ENCODE measurements around the gene AAK1. TPM values are rescaled to one million over a fixed set of nuclear protein-coding genes. Genes with fewer than 3 reads are reported as not detected.

The AAK1 gene
- total RNA-seq, 1 experiment from 2014 or later: 30.6 TPM

DNA sequence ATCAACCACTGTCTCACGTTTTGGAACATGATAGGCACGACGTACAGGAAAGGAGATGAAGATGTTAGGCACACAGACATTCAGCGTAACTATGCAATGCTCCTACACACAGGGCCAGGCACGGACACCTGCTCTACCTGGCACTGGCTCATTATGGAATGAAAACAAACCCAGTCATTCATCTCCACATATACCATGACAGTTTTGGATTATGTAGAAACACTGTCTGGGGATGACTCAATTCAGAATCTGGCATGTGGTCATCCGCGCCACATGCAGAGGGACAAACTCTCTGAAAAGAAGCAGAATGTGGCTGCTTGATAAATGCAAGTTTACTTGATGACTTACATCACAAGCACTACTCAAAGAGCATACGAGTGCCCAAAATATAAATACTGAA, 176.8 kb downstream of the AAK1 start:
- Histone ChIP-seq H3K79me1 (ENCODE audit: insufficient read depth, low read depth, low read length, poor library complexity, severe bottlenecking) (no peaks in the 10 kb centered on the region), H2AK5ac (ENCODE audit: insufficient read length, low read length) (no peak overlapping the region), H3K56ac (ENCODE audit: insufficient read length, low read depth, low read length) (no peak overlapping the region), H3K4me1 (ENCODE audit: insufficient read depth, low read length) (no peaks in the 10 kb centered on the region), H3K14ac (ENCODE audit: insufficient read depth, low read length) (no peak overlapping the region), H3K27me3 (ENCODE audit: insufficient read depth, low read length) (no peaks in the 10 kb centered on the region), H3K27ac (ENCODE audit: insufficient read length, low read depth, low read length) (no peak overlapping the region), H2BK12ac (ENCODE audit: insufficient read length, low read depth, low read length) (no peak overlapping the region), H3K23ac (ENCODE audit: insufficient read length, low read depth, low read length) (no peak overlapping the region), H3K23me2 (ENCODE audit: insufficient read length, low read depth, low read length, poor library complexity, severe bottlenecking) (no peaks in the 10 kb centered on the region), H2BK20ac (ENCODE audit: low read depth, low read length, poor library complexity, severe bottlenecking) (no peak overlapping the region), H3K9ac (ENCODE audit: extremely low read depth, insufficient read length, low read length) (no peak overlapping the region), H2BK15ac (ENCODE audit: low read depth, low read length) (no peak overlapping the region), H3T11ph (ENCODE audit: low read length) (no peak overlapping the region), H2AFZ (ENCODE audit: low read length) (no peak overlapping the region), H3K18ac (ENCODE audit: insufficient read length, low read depth, low read length) (no peak overlapping the region), H3K79me2 (ENCODE audit: insufficient read depth, low read length) (no peaks in the 10 kb centered on the region), H3K9me3 (ENCODE audit: control insufficient read depth, low read depth, low read length) (no peaks in the 10 kb centered on the region), H4K91ac (ENCODE audit: insufficient read length, low read depth, low read length) (no peak overlapping the region), H4K20me1 (ENCODE audit: control insufficient read depth, insufficient read depth, insufficient read length) (no peaks in the 10 kb centered on the region), H3K4me2 (ENCODE audit: insufficient read depth, insufficient read length, low read length) (no peak overlapping the region), H3K4ac (ENCODE audit: low read depth, low read length) (no peak overlapping the region), H2BK120ac (ENCODE audit: low read depth, low read length, poor library complexity, severe bottlenecking) (no peak overlapping the region), H4K5ac (ENCODE audit: insufficient read length, low read depth, low read length) (no peak overlapping the region), H2BK5ac (ENCODE audit: insufficient read length, low read length) (no peak overlapping the region), H4K8ac (replicated peaks; ENCODE audit: insufficient read length, low read depth, low read length) (no peak overlapping the region)
- TF ChIP-seq, protein P1, sequence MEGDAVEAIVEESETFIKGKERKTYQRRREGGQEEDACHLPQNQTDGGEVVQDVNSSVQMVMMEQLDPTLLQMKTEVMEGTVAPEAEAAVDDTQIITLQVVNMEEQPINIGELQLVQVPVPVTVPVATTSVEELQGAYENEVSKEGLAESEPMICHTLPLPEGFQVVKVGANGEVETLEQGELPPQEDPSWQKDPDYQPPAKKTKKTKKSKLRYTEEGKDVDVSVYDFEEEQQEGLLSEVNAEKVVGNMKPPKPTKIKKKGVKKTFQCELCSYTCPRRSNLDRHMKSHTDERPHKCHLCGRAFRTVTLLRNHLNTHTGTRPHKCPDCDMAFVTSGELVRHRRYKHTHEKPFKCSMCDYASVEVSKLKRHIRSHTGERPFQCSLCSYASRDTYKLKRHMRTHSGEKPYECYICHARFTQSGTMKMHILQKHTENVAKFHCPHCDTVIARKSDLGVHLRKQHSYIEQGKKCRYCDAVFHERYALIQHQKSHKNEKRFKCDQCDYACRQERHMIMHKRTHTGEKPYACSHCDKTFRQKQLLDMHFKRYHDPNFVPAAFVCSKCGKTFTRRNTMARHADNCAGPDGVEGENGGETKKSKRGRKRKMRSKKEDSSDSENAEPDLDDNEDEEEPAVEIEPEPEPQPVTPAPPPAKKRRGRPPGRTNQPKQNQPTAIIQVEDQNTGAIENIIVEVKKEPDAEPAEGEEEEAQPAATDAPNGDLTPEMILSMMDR (conservative IDR thresholded peaks at IDR 0.05): no peak
- no peaks in the 10 kb centered on the region for H3K9me3 Mint-ChIP-seq
- DNase-seq: no peak
- WGBS (ENCODE audit: extremely low coverage, insufficient read length, low lambda C conversion rate): no CpG with 5 or more reads among the region's 8 CpGs
- no peak overlapping the region for H3K27ac Mint-ChIP-seq
- H3K36me3 Mint-ChIP-seq (ENCODE audit: insufficient read depth in 1 of 3, low read depth in 3 of 3): peaks cover 2 to 17% (median 4%) of the 10 kb centered on the region in 3 experiments; a peak in 4 of 7 replicates
- peaks cover 15 to 18% of the 10 kb centered on the region in 2 experiments for H3K4me1 Mint-ChIP-seq
- no peak overlapping the region for H3K4me3 Mint-ChIP-seq
- H3K27me3 Mint-ChIP-seq (ENCODE audit: low read depth): no peaks in the 10 kb centered on the region
